ENCODE measurements around the gene TTLL4. TPM values are rescaled to one million over a fixed set of nuclear protein-coding genes. Genes with fewer than 3 reads are reported as not detected.
"Not testable (repeated sequence)": the region's sequence is repeated elsewhere in the genome, so short reads cannot be mapped to it uniquely, and the experiment has no call there.

The TTLL4 gene
- total RNA-seq, 2 experiments from 2014 or later, result 33.7 to 46.6 TPM

DNA sequence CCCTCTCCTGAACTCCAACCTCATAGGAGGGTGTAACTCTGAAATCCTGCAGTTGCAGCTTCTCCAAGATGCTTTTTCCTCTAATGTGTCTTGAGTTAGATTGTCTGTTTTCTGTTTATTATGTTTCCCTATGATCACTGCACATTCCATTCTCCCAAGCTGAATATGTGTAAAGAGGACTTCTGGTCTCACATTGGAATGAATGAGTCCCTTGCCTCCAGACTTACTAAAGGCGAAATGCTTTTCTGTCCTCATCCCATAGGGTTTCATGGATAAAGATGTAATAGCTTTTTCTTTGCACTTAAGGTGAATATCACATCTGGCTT, 35.8 kb downstream of the TTLL4 start:
- ChIA-PET CTCF (interaction anchor here (0.8 to 1.6 kb wide), 4 partner anchors 59 to 234 kb away, joined by 3 to 6 read pairs (median 4); no protein-coding TSS in a partner anchor), POLR2A (no interaction called here)
- Mint-ChIP-seq H3K4me3 (no peak overlapping the region), H3K27ac (no peak overlapping the region), H3K4me1 (peaks cover 26% of the 10 kb centered on the region), H3K9me3 (ENCODE audit: low read depth) (no peaks in the 10 kb centered on the region), H3K27me3 (no peaks in the 10 kb centered on the region), H3K36me3 (ENCODE audit: low read depth) (peaks cover 56% of the 10 kb centered on the region)
- ATAC-seq (no peak), DNase-seq (no peak)
- intact Hi-C loops (cut with DNase I, micrococcal nuclease), result no loop called here

DNA sequence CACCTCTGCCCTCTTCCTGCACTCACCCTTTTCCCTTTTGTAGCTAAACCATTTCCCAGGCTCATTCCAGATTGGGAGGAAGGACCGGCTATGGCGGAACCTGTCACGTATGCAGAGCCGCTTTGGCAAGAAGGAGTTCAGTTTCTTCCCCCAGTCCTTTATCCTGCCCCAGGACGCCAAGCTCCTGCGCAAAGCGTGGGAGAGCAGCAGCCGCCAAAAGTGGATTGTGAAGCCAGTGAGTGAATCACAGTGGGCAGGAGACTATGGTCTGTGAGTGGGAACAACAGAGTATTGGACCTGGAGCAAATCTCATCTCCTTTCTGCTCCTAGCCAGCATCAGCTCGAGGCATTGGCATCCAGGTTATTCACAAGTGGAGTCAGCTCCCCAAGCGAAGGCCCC, 36.3 kb downstream of the TTLL4 start:
- CTCF ChIA-PET, result interaction anchor here (0.8 to 1.3 kb wide), 3 partner anchors 100 to 233 kb away, joined by 3 to 4 read pairs (median 3); no protein-coding TSS in a partner anchor

DNA sequence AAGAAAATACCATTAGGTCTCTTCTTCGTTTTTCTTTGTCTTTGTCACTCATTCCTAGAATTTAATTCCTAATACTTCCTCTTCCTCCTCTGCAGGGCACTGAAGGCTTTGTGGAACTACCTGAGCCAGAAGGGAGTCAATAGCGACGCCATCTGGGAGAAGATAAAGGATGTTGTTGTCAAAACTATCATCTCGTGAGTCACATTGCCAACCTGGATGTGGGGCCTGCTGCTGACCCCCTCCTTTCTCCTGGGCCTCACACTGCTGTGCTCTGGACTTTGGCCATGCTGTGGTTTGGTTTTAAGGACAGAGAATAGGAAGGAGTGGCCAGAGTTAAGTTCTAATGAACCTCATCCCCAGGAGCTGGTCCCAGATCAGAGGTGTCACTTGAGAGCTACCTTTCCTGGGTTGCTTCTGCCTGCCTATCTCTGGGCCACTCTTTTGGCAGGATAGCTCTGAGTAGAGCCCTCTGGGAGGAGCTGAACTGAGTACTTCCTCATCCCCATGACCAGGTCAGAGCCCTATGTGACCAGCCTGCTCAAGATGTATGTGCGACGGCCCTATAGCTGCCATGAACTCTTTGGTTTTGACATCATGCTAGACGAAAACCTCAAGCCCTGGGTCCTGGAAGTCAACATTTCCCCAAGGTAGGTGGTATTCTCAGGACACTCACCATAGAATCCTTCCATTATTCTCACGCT, 38.3 kb downstream of the TTLL4 start:
- Mint-ChIP-seq H3K4me1 (peaks cover 13% of the 10 kb centered on the region), H3K9me3 (ENCODE audit: low read depth) (no peaks in the 10 kb centered on the region), H3K4me3 (no peak overlapping the region), H3K27ac (no peak overlapping the region), H3K27me3 (no peaks in the 10 kb centered on the region), H3K36me3 (ENCODE audit: low read depth) (peaks cover 59% of the 10 kb centered on the region)
- CTCF ChIA-PET, result no interaction called here
- DNase-seq (no peak), ATAC-seq (no peak)
- intact Hi-C loops (cut with DNase I, micrococcal nuclease), result no loop called here
- POLR2A ChIA-PET, result no interaction called here

More for the DNA sequence above, 36.3 kb downstream of the TTLL4 start:
- H3K4me1 Mint-ChIP-seq, result peaks cover 26% of the 10 kb centered on the region
- intact Hi-C loops (cut with DNase I, micrococcal nuclease), result no loop called here
- DNase-seq (no peak), ATAC-seq (no peak)
- no peak overlapping the region for H3K4me3 Mint-ChIP-seq
- H3K27me3 Mint-ChIP-seq, result no peaks in the 10 kb centered on the region
- H3K36me3 Mint-ChIP-seq (ENCODE audit: low read depth), result peaks cover 56% of the 10 kb centered on the region
- no peak overlapping the region for H3K27ac Mint-ChIP-seq
- no peaks in the 10 kb centered on the region for H3K9me3 Mint-ChIP-seq (ENCODE audit: low read depth)
- POLR2A ChIA-PET, result no interaction called here

- ChIA-PET CTCF (interaction anchor here (0.6 to 1.0 kb wide), 2 partner anchors 93 to 493 kb away, joined by 3 read pairs; no protein-coding TSS in a partner anchor), POLR2A (interaction anchor here (0.5 kb wide), 1 partner anchor 11 kb away, joined by 3 read pairs; no protein-coding TSS in a partner anchor)
- no peaks in the 10 kb centered on the region for H3K27me3 Mint-ChIP-seq
- H3K36me3 Mint-ChIP-seq (ENCODE audit: low read depth), result peaks cover 31% of the 10 kb centered on the region
- H3K27ac Mint-ChIP-seq, result no peak overlapping the region
- DNase-seq (no peak), ATAC-seq (no peak)
- H3K4me3 Mint-ChIP-seq, result no peak overlapping the region
- intact Hi-C loops (cut with DNase I, micrococcal nuclease), result no loop called here
- H3K4me1 Mint-ChIP-seq, result no peaks in the 10 kb centered on the region
- no peaks in the 10 kb centered on the region for H3K9me3 Mint-ChIP-seq (ENCODE audit: low read depth)
Measured at GRCh38 chr2:218754201-218754600, 43.6 kb downstream of the TTLL4 start.

- Mint-ChIP-seq H3K36me3 (ENCODE audit: low read depth) (peaks cover 29% of the 10 kb centered on the region), H3K9me3 (ENCODE audit: low read depth) (no peaks in the 10 kb centered on the region), H3K27ac (no peak overlapping the region), H3K27me3 (no peaks in the 10 kb centered on the region), H3K4me1 (no peaks in the 10 kb centered on the region), H3K4me3 (no peak overlapping the region)
- DNase-seq, result no peak
- POLR2A ChIA-PET, result no interaction called here
- intact Hi-C loops (cut with DNase I, micrococcal nuclease), result no loop called here
- no peak for ATAC-seq
- CTCF ChIA-PET, result no interaction called here
Measured at GRCh38 chr2:218754781-218755180, 44.1 kb downstream of the TTLL4 start.

GRCh38 chr2:218755198-218755566, 44.5 kb downstream of the TTLL4 start:
- ATAC-seq (no peak), DNase-seq (no peak)
- POLR2A ChIA-PET, result no interaction called here
- no peak overlapping the region for H3K4me3 Mint-ChIP-seq
- intact Hi-C loops (cut with DNase I, micrococcal nuclease), result no loop called here
- no peak overlapping the region for H3K27ac Mint-ChIP-seq
- CTCF ChIA-PET, result no interaction called here
- H3K36me3 Mint-ChIP-seq (ENCODE audit: low read depth), result peaks cover 29% of the 10 kb centered on the region
- H3K27me3 Mint-ChIP-seq, result no peaks in the 10 kb centered on the region
- H3K4me1 Mint-ChIP-seq, result no peaks in the 10 kb centered on the region
- H3K9me3 Mint-ChIP-seq (ENCODE audit: low read depth), result no peaks in the 10 kb centered on the region

- Mint-ChIP-seq H3K4me1 (no peaks in the 10 kb centered on the region), H3K27me3 (no peaks in the 10 kb centered on the region), H3K36me3 (ENCODE audit: low read depth) (peaks cover 25% of the 10 kb centered on the region), H3K4me3 (no peak overlapping the region), H3K9me3 (ENCODE audit: low read depth) (no peaks in the 10 kb centered on the region), H3K27ac (no peak overlapping the region)
- ChIA-PET CTCF (interaction anchor here (0.7 kb wide), 1 partner anchor 220 kb away, joined by 4 read pairs; no protein-coding TSS in a partner anchor), POLR2A (no interaction called here)
- ATAC-seq (no peak), DNase-seq (no peak)
- intact Hi-C loops (cut with DNase I, micrococcal nuclease), result no loop called here
Measured at GRCh38 chr2:218755567-218756404, 45.2 kb downstream of the TTLL4 start.

GRCh38 chr2:218756599-218757377, 46.2 kb downstream of the TTLL4 start:
- H3K4me1 Mint-ChIP-seq, result no peaks in the 10 kb centered on the region
- no peak overlapping the region for H3K27ac Mint-ChIP-seq
- POLR2A ChIA-PET, result no interaction called here
- DNase-seq (no peak), ATAC-seq (no peak)
- CTCF ChIA-PET, result interaction anchor here (0.6 to 0.7 kb wide), 2 partner anchors 26 to 219 kb away, joined by 3 to 4 read pairs; no protein-coding TSS in a partner anchor
- H3K4me3 Mint-ChIP-seq, result no peak overlapping the region
- intact Hi-C loops (cut with DNase I, micrococcal nuclease), result no loop called here
- peaks cover 22% of the 10 kb centered on the region for H3K36me3 Mint-ChIP-seq (ENCODE audit: low read depth)
- H3K9me3 Mint-ChIP-seq (ENCODE audit: low read depth), result no peaks in the 10 kb centered on the region
- no peaks in the 10 kb centered on the region for H3K27me3 Mint-ChIP-seq

- no peak for DNase-seq
- Mint-ChIP-seq H3K27me3 (no peaks in the 10 kb centered on the region), H3K27ac (no peak overlapping the region), H3K9me3 (ENCODE audit: low read depth) (no peaks in the 10 kb centered on the region), H3K36me3 (ENCODE audit: low read depth) (no peaks in the 10 kb centered on the region), H3K4me3 (no peak overlapping the region), H3K4me1 (no peaks in the 10 kb centered on the region)
- no peak for ATAC-seq
- ChIA-PET CTCF (interaction anchor here (0.8 kb wide), 1 partner anchor 9 kb away, joined by 3 read pairs; no protein-coding TSS in a partner anchor), POLR2A (no interaction called here)
- intact Hi-C loops (cut with DNase I, micrococcal nuclease), result no loop called here
Measured at GRCh38 chr2:218761795-218762194, 51.2 kb downstream of the TTLL4 start.

- not testable (repeated sequence) for DNase-seq, H3K4me3 Mint-ChIP-seq
Measured at GRCh38 chr2:218772759-218773158, 62.1 kb downstream of the TTLL4 start.

GRCh38 chr2:218773881-218774280, 63.2 kb downstream of the TTLL4 start:
- no peak for DNase-seq
- ATAC-seq, result no peak
- Mint-ChIP-seq H3K4me3 (no peak overlapping the region), H3K36me3 (ENCODE audit: low read depth) (peaks cover 24% of the 10 kb centered on the region), H3K9me3 (ENCODE audit: low read depth) (peaks cover 9% of the 10 kb centered on the region), H3K27ac (no peak overlapping the region), H3K4me1 (no peaks in the 10 kb centered on the region), H3K27me3 (peaks cover 3% of the 10 kb centered on the region)
- CTCF ChIA-PET, result no interaction called here
- intact Hi-C loops (cut with DNase I, micrococcal nuclease), result no loop called here
- POLR2A ChIA-PET, result no interaction called here

More at GRCh38 chr2:218772759-218773158, 62.1 kb downstream of the TTLL4 start:
- intact Hi-C loops (cut with DNase I, micrococcal nuclease); POLR2A ChIA-PET; H3K27ac Mint-ChIP-seq; H3K27me3 Mint-ChIP-seq; ATAC-seq; H3K9me3 Mint-ChIP-seq (ENCODE audit: low read depth); H3K4me1 Mint-ChIP-seq: not testable (repeated sequence)
- CTCF ChIA-PET, result interaction anchor here (0.7 kb wide), 1 partner anchor 8 kb away, joined by 3 read pairs; no protein-coding TSS in a partner anchor
- H3K36me3 Mint-ChIP-seq (ENCODE audit: low read depth), result peaks cover 28% of the 10 kb centered on the region
